UCSD-AML1 (cell line): ENCODE data around the gene PRMT2.
"Not testable (repeated sequence)": the region's sequence is repeated elsewhere in the genome, so short reads cannot be mapped to it uniquely, and the experiment has no call there.

Experiments
- DNase-seq: peaks from one replicate; lab custom pipeline; 2025; ENCODE audit not compliant: unreplicated experiment; lab: John Stamatoyannopoulos, UW

The PRMT2 gene

DNA sequence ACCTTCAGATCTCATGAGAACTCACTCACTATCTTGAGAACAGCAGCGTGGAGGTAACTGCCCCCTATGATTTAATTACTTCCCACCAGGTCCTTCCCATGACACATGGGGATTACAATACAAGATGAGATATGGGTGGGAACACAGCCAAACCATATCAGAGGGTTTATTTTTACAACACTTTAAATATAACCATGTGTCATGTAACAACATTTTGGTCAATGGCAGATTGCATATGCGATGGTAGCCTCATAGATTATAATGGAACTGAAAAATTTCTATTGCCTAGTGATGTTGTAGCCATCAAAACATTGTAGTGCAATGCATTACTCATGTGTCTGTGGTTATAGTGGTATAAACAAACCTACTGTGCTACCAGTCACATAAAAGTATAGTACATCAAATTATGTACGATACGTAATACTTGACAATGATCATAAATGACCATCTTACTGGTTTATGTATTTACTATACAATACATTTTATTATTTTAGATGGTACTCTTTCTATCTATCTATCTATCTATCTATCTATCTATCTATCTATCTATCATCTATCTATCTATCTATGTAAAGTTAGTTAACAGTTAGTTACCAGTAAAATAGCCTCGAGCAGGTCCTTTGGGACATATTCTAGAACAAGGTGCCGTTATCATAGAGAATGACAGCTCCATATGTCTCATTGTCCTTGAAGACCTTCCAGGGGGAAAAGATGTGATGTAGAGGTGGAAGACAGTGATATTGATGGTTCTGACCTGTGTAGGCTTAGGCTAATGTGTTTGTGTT, 18.0 kb upstream of the PRMT2 start:
- DNase-seq = no peak

DNA sequence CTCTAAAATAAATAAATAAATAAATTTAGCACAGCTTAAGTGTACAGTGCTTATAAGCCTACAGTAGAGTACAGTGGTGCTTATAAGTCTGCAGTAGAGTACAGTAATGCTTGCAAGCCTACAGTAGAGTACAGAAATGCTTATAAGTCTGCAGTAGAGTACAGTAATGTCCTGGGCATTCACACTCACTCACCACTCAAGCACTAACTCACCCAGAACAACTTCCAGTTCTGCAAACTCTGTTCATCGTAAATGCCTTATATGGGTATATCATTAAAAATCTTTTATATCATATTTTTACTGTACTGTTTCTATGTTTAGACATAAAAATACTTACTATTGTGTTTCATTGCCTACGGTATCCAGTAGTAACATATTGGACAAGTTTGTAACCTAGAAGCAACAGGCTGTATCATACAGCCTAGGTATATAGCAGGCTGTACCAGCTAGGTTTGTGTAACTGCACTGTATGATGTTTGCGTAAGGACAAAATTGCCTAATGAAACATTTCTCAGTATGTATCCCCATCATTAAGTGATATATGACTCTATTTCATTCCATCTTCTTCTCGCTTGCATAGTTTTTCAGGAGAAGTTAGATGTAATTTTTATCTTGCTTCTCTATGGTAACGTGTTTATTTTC, 16.6 kb upstream of the PRMT2 start:
- DNase-seq = no peak

DNA sequence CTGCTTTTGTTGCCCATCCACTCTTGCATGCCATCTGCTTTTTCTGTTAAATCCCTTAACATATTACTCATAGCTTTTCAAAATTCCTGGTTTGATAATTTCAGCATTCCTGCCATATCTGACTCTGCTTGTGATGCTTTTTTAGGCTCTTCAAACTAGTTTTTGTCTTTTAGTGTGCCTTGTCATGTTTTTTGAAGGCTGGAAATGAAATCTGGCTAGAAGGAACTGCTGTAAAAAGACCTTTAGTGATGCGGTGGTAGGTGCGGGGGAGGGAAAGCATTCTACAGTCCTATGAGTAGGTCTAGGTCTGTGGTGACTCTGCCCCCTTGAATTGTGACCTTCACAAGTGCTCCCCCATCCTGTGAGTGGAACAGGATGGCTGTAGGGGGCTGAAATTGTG, 15.6 kb upstream of the PRMT2 start:
- DNase-seq = no peak

DNA sequence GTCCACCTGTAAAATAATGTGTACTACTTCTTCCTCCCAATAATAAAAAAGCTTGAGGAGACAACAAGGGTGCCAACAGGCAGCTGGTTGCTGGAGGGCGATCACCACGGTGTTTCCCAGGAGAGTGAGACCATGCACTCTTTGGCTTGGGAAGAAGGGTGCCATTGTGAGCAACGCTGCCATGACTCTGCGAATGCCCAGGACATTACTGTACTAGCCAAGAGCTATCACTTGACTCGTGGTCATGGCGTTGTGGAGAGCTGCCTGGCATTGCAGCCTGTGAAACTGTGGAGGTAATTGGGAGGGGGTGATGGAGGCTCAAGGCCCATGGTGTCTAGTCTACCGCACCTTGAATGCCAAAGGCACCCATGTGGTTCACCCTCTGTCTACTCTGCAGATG, 14.6 kb upstream of the PRMT2 start:
- no peak for DNase-seq

DNA sequence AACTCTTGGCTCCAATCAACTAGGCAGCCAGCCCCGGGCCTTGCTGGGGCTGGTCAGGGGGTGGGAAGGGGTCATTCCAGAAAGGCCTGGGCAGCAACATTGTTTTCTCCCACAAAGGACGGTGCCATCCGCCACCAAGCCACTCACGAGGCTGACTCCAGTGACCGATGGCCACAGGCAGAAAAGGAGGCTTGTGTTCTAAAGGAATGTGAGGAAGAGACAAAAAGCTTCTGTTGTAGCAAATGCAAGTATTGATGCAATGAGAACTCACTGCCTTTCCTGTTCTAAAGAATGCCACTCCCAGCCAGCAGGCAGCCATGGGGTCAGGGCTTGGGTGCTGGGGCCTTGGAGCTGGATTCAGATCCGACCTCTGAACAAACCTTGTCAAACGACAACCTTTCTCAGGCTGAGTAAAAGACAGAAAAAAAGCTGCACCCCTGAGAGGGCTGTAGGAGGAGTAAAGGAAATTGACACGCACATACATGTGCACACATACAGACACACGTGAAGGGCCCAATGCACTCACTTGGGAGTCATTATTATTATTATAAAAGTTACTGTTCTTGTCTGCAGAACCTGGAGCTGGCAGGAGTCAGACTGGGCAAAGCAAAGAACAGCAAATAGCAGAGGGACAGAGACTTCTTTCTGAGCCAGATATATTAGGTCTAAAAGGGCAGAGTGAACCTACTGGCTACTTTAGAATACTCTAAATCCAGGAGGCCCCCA, 13.9 kb upstream of the PRMT2 start:
- DNase-seq = no peak

DNA sequence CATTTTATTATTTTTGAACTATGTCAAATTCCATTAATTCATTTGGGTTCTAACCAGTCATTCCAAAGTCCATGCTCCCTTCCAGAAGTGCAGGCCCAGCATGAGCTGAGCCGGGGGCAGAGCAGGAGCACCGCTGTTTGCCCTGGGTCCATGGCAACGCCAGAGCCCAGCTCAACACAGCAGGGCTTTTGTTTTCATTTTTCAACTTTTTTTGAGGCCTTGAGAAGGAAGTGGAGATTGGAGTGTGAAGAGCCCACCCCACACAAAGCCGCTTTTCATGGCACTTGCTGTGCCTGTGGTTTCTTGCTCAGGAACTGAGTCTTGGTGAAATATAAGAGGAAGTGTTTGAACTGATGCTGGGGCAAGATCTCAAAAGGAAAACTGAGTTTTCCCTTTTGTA, 13.2 kb upstream of the PRMT2 start:
- DNase-seq = peak; percentile 74

DNA sequence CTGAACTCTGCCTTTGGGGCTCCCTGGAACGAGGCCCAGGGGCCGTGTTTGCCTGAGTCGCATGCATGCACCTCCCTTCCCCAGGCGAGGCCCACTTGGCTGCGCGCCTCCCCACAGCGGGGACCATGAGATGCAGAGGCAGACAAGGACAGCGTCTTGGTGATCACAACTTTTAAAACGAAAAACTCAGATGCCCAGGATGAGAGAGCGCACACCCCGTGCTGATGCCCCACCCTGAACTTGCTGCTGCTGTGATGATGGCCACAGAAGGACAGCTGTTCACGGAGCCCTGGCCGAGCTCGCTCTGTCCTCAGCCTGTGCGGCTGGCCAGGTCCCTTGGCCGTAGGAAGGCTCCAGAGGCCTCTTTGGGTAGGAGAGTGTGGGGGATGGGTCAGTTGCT, 11.4 kb upstream of the PRMT2 start:
- no peak for DNase-seq

DNA sequence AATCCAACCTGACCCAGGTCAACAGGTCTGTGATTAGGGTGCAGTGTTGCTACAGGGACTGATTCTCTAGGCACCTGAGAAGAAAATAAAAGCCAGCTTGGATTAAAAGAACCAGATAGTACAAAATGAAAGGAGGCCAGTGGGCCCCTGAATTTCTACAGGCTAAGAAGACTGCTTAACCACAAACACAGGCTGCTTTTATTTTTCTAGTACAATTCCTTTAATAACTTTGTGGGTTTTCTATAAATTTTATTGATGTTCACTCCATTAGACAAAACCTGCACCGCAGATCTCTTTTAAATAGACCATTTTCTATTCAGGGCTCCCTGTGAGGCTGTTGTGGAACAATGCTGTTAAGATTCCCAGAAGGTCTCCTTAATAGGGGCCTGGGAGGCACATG, 9.7 kb upstream of the PRMT2 start:
- DNase-seq = no peak

DNA sequence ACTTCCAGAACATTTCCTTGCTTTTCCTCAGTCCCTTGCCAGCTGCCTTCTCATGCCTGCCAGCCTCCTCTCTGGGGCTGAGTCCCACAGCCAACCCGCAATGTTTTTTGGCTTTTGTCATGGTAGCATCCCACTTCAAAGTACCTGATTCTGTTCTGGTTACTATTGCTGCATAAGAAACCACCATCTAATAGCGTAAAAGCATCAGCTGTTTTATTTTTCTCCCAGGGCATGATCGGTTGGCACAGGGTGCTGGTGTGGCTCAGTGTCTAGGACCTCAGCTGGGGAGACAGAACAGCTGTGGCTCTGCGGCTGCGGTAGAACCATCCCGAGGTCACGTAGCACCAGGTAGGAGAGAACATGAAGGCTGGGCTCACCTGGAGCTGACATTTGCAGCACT, 8.9 kb upstream of the PRMT2 start:
- no peak for DNase-seq

DNA sequence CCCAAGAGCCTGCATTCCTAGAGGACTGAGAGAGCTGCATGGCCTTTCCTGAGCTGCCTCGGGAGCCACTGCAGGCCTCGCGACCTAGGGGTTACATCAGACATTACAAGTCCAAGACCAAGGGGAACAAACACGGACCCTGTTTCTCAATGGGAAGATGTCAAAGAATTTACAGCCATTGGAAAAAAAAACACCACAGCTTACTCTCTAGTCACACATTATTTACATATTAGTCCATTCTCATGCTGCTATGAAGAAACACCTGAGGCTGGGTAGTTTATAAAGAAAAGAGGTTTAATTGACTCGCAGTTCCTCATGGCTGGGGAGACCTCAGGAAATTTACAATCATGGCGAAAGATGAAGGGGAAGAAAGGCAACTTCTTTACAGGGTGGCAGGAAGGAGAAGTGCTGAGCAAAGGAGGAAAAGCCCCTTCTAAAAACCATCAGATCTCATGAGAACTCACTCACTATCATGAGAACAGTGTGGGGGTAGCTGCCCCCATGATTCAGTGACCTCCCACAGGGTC, 8.4 kb upstream of the PRMT2 start:
- no peak for DNase-seq

DNA sequence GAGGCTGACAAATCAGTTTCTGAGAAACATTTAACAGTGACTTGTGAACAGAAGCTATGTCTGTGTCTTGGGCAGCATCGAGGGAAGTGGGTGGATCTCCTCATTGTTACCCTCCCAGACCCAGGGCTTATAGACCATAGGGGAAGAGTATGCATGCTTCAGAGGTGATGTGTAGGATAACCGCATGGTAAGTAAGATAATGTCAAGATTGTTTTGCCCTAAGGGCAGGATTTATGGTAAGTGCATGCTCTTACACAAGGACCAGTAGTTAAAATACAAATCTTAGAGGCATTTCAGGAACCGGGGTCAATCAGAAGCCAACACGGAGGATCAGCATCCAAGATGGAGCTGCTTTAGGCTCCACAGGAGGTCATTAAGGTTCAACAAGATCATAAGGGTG, 7.7 kb upstream of the PRMT2 start:
- DNase-seq = no peak

DNA sequence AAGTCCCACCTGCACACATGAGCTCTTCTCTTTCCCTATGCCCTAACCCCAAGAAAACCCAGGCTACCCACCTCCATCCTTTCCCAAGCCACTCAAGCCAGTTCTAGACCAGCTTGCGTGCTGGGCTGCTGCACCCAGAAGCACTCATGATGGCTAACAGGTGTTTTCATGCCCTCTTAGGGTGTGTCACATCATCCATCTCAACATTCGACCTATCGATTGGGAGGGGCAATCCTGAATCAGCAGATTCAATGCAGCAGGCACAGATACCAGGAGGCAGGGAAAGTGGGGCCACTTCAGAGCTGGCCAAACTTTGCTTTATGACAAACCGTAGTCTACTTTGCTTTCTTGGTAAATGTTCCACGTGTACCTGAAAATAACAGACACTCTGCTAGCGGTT, 6.6 kb upstream of the PRMT2 start:
- DNase-seq = no peak

DNA sequence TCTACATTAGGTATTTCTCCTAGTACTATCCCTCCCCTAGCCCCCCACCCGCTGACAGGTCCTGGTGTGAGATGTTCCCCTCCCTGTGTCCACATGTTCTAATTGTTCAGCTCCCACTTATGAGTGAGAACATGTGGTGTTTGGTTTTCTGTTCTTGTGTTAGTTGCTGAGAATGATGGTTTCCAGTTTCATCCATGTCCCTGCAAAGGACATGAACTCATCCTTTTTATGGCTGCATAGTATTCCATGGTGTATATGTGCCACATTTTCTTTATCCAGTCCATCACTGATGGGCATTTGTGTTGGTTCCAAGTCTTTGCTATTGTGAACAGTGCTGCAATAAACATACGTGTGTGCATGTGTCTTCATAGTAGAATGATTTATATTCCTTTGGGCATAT, 4.6 kb upstream of the PRMT2 start:
- DNase-seq = not testable (repeated sequence)

DNA sequence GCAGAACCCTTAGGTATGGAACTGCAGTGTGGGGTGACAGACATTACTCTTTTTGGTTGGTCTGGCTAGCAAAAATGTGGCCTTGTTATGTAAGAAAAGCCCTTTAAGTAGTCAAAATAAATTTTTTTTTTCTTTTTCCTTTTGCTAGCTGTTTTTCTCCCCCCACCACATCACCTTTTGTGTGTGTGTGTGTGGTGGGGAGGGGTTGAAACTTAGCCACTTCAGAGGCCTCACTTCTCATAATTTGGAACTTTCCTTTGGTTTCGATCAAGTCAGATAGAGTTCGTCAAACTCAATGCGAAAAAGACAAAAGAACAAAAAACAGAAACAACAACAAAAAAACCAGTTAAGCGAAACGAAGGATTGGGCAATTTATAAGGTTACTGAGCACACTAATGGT, 1.9 kb upstream of the PRMT2 start:
- no peak for DNase-seq

DNA sequence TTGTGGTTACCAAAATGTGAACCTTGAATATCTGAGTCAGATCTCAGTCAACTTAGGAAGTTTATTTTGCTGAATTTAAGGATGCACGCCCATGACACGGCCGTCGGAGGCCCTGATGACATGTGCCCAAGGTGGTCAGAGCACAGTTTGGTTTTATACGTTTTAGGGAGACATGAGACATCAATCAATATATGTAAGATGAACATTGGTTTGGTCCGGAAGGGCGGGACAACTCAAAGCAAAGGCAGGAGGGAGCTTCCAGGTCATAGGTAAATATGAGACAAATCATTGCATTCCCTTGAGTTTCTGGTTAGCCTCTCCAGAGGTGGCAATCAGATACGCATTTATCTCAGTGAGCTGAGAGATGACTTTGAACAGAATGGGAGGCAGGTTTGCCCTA, 1.0 kb upstream of the PRMT2 start:
- no peak for DNase-seq

DNA sequence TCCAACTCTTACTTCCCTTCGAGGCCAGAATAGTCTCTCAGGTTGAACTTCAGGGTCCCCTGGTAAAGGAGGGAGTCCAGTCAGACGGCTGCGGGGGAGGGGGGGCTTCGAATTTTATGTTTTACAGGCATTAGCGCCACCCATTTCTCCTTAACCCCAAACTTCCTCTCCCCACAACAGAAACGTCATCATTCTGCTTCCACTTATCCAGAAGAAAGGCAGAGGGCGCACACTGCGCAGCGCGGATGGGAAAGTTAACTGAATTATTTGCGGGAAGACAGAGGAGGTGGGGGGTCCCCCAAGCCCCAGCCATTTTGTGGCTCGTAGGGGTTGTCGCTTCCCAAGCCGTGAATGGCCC, 529 bp upstream of the PRMT2 start:
- DNase-seq = peak; percentile 90

DNA sequence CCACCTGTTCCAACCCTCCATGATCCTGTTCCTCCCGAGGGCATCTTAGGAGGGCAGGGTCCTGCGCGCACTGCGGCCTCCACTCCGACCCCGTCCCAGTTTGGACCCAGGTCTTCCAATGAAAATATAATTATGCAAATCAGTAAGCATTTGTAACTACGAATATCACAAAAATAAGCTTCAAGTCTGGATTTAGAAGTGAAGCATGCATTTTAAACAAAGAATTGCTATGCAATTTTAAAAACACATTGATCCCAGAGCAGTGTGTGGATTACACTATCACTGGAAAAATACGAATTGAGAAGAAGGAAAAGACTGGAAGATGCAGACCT, 673 bp downstream of the PRMT2 start:
- DNase-seq = no peak

DNA sequence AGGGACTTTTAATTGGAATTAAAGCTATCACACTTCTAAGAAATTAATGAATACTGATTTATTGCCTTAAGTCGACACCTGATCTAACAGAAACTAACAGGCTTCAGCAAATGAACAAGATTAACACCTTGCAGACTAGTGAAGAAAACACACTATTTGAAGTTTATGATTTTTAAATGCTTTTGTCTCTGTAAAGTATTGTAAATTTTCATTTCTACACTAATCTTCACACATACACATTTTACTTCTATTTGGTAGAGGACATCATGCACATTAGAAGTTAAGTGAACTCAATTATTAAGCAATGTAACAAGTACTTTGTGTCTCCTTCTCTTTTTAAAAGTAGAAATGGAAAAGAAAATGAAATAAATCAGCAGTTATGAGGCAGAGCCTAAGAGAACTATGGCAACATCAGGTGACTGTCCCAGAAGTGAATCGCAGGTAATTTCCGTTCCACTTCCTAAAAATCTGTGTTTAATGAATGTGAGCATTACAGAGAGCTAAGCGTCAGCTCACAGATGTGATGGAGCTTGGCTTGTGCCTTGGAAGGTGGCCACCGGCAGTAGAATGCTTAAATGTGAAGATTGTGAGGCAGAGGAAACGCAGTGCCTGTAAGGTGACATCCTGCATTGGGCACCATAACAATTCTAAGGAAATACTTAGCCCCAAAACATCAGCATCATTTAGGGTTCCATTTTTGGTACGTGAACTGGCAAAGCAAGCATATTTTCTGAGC, 1.2 kb downstream of the PRMT2 start:
- DNase-seq = no peak

DNA sequence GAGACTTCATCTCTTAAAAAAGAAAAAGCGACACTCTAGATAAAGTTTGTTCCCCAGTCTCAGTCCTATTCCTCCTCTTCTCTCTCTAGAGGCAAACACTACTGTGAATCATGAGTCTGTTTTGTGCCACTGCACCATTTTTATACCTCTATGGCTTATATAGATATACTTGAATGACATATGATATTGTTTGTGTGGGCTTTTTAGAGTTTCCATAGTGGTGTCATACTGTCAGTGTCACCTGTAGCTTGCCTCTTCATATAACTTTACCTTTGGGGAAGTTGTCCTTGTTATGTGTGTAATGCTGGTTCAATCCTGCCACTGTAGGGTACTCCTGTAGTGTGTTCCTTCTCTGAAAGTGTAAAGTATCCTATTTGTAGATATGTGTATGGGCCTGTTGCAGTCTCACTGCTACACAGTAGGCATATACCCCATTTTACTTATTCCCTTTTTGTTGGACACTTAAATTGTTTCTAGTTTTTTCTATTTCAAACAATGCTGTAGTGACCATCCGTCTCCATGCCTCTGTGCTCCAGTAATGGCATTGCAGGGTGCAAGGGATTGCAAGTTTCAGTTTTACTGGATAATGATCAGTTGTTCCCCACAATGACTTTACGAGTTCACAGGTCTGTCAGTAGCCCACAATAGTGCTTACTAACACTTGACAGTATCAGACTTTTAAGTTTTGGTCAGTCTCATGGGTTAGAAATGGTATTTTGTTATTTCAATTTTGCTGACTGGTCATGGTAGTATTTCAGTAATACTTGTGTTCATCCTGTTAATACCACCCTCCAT, 2.7 kb downstream of the PRMT2 start:
- DNase-seq = no peak

DNA sequence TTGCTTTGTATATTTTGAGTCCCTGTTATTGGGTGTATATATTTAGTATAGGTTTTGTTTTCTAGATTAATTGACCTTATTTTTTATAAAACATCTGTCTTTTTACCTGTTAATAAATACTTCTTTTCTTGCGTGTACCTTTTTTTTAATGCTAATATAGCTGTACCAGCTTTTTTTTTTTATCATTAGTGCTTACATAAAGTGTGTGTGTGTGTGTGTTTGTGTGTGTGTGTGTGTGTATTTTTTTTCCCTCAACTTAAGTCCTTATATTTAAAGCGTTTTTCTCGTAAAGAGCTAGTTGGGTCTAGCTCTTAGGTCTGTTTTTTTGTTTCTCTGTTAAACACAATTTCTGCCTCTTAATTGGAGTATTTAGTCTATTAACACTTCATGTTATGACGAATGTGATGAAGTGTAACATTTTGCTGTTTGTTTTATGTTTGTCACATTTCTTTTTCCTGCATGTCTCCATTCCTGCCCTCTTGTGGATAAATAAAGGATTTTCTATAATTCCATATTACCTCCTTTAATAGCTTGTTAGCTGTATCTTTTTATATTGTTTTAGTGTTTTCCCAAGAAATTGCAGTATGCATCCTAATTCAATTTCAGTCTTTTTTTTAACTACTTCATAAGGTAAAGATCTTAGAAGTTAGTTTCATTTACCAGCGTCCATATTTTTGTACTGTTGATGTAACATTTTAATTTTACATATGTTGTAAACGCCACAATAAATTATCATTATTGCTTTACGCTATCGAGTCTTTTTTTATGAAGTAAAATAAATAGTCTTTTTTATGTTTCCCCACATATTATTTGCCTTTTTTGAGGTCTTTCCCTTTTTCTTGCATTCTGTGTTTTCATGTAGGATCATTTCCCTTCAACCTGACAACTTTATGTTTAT, 4.3 kb downstream of the PRMT2 start:
- no peak for DNase-seq
